ENCODE measurements around the gene C2orf72.

GRCh38 chr2:231053846-231054245 lies 16.5 kb downstream of the C2orf72 start:
- TF ChIP-seq CTCF (IDR thresholded peaks at IDR 0.05) (no peak), POLR2AphosphoS5 (IDR thresholded peaks at IDR 0.05) (no peak)

Data from breast epithelium (tissue), 3 donors.